ENCODE data around the gene TSPO2. TPM values are rescaled to one million over a fixed set of nuclear protein-coding genes. Genes with fewer than 3 reads are reported as not detected.

The TSPO2 gene
- total and polyA plus RNA-seq, 2 of the 13 experiments (the other 11 are each of a cell fraction or from before 2014, with no cell fraction given), result 0.55 TPM; not detected in 1

DNA sequence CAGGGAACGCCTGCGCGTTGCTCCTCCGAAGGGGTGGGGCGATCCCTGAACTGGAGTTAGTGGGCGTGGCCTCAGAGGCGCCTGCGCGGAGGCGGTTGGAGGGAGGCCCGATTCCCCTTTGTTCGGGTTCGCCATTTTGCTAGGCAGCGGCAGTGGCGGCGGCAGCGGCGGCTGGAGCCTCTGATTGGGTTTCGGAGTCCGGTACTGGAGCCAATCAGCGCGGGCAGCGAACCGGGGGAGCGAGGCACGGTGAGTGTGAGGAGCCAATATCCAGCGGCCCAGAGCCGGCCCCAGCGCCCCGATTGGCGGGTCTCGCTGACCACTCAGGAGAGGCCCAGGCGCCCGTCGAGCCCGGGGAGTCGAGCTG, 30.6 kb downstream of the TSPO2 start, which contains the start of gene NFYA (continued):
- TF ChIP-seq ZFP41 (CRISPR knock-in tag; IDR thresholded peaks at IDR 0.05; ENCODE audit: borderline replicate concordance) (no peak), ZNF7 (CRISPR knock-in tag; IDR thresholded peaks at IDR 0.05) (no peak), ZNF550 (CRISPR knock-in tag; IDR thresholded peaks at IDR 0.05; ENCODE audit: borderline replicate concordance) (no peak), MEIS1 (CRISPR knock-in tag; IDR thresholded peaks at IDR 0.05; ENCODE audit: borderline replicate concordance) (no peak), THAP11 (CRISPR knock-in tag; IDR thresholded peaks at IDR 0.05) (peak; percentile 29), TSC22D2 (CRISPR knock-in tag; IDR thresholded peaks at IDR 0.05; ENCODE audit: borderline replicate concordance) (no peak), ZNF543 (CRISPR knock-in tag; IDR thresholded peaks at IDR 0.05) (0 out of 2 replicates have a peak, but pooled peaks have one; percentile 29), ZNF337 (CRISPR knock-in tag; IDR thresholded peaks at IDR 0.05; ENCODE audit: borderline replicate concordance, low read depth) (0 out of 2 replicates have a peak, but pooled peaks have one; percentile 86), NCOA1 (CRISPR knock-in tag; IDR thresholded peaks at IDR 0.05) (no peak), RBM22 (optimal IDR thresholded peaks at IDR 0.05; ENCODE audit: low read length) (no peak), ZSCAN9 (CRISPR knock-in tag; IDR thresholded peaks at IDR 0.05; ENCODE audit: borderline replicate concordance) (no peak), ADNP (CRISPR knock-in tag; IDR thresholded peaks at IDR 0.05) (no peak), HDAC2 (CRISPR knock-in tag; IDR thresholded peaks at IDR 0.05) (no peak), RNF2 (conservative IDR thresholded peaks at IDR 0.05; ENCODE audit: low read depth) (no peak), FOXK2 (IDR thresholded peaks at IDR 0.05) (no peak), ZNF10 (CRISPR knock-in tag; IDR thresholded peaks at IDR 0.05; ENCODE audit: borderline replicate concordance, low read depth) (no peak)
- TF ChIP-seq, protein P1, sequence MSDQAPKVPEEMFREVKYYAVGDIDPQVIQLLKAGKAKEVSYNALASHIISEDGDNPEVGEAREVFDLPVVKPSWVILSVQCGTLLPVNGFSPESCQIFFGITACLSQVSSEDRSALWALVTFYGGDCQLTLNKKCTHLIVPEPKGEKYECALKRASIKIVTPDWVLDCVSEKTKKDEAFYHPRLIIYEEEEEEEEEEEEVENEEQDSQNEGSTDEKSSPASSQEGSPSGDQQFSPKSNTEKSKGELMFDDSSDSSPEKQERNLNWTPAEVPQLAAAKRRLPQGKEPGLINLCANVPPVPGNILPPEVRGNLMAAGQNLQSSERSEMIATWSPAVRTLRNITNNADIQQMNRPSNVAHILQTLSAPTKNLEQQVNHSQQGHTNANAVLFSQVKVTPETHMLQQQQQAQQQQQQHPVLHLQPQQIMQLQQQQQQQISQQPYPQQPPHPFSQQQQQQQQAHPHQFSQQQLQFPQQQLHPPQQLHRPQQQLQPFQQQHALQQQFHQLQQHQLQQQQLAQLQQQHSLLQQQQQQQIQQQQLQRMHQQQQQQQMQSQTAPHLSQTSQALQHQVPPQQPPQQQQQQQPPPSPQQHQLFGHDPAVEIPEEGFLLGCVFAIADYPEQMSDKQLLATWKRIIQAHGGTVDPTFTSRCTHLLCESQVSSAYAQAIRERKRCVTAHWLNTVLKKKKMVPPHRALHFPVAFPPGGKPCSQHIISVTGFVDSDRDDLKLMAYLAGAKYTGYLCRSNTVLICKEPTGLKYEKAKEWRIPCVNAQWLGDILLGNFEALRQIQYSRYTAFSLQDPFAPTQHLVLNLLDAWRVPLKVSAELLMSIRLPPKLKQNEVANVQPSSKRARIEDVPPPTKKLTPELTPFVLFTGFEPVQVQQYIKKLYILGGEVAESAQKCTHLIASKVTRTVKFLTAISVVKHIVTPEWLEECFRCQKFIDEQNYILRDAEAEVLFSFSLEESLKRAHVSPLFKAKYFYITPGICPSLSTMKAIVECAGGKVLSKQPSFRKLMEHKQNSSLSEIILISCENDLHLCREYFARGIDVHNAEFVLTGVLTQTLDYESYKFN (CRISPR knock-in tag; conservative IDR thresholded peaks at IDR 0.05), result peak; percentile 3; the same call in 1 of the 2 replicates
- TF ChIP-seq, protein P2, sequence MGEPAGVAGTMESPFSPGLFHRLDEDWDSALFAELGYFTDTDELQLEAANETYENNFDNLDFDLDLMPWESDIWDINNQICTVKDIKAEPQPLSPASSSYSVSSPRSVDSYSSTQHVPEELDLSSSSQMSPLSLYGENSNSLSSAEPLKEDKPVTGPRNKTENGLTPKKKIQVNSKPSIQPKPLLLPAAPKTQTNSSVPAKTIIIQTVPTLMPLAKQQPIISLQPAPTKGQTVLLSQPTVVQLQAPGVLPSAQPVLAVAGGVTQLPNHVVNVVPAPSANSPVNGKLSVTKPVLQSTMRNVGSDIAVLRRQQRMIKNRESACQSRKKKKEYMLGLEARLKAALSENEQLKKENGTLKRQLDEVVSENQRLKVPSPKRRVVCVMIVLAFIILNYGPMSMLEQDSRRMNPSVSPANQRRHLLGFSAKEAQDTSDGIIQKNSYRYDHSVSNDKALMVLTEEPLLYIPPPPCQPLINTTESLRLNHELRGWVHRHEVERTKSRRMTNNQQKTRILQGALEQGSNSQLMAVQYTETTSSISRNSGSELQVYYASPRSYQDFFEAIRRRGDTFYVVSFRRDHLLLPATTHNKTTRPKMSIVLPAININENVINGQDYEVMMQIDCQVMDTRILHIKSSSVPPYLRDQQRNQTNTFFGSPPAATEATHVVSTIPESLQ (CRISPR knock-in tag; conservative IDR thresholded peaks at IDR 0.05), result peak; percentile 45; the same call in 1 of the 2 replicates
- TF ChIP-seq, protein P3, sequence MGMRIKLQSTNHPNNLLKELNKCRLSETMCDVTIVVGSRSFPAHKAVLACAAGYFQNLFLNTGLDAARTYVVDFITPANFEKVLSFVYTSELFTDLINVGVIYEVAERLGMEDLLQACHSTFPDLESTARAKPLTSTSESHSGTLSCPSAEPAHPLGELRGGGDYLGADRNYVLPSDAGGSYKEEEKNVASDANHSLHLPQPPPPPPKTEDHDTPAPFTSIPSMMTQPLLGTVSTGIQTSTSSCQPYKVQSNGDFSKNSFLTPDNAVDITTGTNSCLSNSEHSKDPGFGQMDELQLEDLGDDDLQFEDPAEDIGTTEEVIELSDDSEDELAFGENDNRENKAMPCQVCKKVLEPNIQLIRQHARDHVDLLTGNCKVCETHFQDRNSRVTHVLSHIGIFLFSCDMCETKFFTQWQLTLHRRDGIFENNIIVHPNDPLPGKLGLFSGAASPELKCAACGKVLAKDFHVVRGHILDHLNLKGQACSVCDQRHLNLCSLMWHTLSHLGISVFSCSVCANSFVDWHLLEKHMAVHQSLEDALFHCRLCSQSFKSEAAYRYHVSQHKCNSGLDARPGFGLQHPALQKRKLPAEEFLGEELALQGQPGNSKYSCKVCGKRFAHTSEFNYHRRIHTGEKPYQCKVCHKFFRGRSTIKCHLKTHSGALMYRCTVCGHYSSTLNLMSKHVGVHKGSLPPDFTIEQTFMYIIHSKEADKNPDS (CRISPR knock-in tag; IDR thresholded peaks at IDR 0.05), result no peak
- TF ChIP-seq, protein P4, sequence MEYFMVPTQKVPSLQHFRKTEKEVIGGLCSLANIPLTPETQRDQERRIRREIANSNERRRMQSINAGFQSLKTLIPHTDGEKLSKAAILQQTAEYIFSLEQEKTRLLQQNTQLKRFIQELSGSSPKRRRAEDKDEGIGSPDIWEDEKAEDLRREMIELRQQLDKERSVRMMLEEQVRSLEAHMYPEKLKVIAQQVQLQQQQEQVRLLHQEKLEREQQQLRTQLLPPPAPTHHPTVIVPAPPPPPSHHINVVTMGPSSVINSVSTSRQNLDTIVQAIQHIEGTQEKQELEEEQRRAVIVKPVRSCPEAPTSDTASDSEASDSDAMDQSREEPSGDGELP (IDR thresholded peaks at IDR 0.05; ENCODE audit: borderline replicate concordance, low read depth), result no peak; the same call in 1 of the 2 replicates
- TF ChIP-seq, protein P5, sequence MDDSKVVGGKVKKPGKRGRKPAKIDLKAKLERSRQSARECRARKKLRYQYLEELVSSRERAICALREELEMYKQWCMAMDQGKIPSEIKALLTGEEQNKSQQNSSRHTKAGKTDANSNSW (CRISPR knock-in tag; IDR thresholded peaks at IDR 0.05; ENCODE audit: borderline replicate concordance), result no peak

Measured in HepG2 (cell line).